GM18909 (cell line): ENCODE measurements around the gene SLC22A12.

ENCODE experiments used
- ATAC-seq: cut with Tn5 transposase; IDR thresholded peaks from one replicate; pipeline ENCODE4 v1.9.1; 2021; ENCODE audit warnings: mild to moderate bottlenecking; ENCODE audit not compliant: unreplicated experiment, poor library complexity

SLC22A12 gene

DNA sequence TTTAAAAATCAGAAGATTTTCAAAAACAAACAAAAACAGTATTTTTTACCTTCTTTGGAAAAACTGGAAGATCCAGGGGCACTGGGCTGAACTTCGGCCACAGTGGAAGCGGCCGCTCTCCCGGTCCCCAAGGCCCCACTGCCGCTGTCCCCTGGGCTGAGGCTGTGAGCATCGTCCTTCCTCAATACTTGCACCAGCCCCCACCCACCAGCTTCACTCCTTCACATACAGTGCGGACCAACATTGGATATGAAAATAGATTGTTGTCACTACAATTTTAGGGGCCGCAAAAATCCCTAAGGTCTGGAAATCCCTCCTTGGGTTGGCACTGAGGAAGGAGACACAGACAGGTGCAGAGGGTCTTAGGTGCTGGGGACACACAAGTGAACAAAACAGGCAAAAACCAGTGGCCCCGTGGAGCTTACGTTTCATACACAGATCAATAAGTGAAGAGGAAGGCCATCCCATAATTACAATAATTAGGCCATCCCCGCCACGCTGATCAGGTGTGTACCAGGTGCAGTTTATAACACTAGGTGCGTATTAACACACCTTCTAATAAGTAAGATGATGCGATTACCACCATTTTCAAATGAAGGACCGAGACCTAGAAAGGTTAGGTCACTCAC is 28.2 kb upstream of the SLC22A12 start:
- no peak for ATAC-seq

DNA sequence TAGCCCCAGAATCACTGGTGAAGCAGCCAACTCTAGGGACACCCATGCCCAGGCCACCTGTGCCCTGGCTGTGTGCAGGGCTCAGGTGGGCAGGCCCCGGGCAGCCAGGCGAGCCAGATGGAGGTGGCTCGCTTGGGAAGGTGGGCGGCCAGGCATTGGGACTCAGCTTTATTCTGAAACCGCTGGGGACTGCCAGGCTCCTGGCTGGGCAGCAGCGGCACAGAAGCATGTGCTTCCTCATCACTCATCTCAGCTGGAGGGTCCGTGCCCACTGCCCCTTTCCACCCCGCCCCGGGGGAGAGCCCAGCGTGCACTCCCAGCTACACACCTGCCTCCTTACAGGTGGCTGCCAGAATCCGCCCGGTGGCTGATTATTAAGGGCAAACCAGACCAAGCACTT is 27.1 kb upstream of the SLC22A12 start:
- no peak for ATAC-seq

DNA sequence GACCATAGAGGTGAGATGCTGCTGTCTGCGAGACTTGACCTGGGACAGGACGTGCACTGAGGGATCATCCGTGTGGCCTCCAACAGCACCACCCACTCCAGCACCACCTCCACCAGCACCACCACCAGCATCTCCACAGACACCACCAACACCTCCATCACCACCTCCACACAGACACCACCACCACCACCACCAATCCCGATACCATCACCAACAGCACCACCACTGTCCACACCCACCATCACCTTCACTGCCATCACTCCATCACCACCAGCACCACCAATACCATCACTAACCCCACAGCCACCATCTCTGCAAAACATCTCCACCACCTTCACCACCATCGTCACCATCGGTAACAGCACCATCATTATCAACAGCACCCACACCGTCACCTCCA is 26.6 kb upstream of the SLC22A12 start:
- no peak for ATAC-seq

DNA sequence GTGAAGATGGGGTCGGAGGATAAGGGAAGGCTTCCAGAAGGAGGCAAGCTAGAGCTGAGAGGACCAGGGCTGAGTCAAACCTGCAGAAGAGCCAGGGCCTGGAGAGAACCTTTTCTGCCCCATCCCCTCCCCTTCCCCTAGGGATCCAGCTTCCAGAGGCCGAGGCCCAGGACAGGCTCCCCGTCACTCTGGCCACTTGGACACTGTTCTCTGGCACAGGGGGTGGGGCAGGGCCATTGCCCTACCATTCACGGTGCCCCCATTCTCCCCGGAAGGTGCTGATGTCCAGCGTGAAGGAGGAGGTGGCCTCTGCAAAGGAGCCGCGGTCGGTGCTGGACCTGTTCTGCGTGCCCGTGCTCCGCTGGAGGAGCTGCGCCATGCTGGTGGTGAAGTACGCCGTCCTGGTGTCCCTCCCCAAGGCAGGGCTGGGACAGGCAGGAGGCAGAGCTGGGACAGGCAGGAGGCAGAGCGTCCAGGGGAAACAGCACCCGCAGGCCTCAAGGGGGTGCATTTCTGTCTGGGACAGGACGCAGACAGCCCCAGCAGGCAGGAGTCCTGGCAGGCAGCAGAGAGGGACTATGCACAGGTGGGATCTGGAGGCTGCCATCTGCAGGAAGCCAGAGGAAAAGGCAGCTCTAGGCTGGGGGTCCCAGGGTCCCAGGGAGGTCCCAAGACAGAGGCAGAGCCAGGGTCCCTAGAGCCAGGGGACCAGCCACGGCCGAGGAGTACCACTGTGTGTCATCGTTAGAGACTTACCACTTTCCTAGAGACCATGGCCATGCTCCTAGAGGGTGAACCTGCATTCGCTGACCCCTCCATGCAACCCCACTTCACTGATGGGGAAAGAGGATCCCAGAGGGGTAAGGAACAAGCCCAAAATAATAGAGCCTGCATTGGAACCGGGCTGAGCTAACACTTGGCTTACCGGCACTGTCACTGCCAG is 25.8 kb upstream of the SLC22A12 start:
- no peak for ATAC-seq

GRCh38 chr11:64566042-64566914 is 24.7 kb upstream of the SLC22A12 start:
- no peak for ATAC-seq

DNA sequence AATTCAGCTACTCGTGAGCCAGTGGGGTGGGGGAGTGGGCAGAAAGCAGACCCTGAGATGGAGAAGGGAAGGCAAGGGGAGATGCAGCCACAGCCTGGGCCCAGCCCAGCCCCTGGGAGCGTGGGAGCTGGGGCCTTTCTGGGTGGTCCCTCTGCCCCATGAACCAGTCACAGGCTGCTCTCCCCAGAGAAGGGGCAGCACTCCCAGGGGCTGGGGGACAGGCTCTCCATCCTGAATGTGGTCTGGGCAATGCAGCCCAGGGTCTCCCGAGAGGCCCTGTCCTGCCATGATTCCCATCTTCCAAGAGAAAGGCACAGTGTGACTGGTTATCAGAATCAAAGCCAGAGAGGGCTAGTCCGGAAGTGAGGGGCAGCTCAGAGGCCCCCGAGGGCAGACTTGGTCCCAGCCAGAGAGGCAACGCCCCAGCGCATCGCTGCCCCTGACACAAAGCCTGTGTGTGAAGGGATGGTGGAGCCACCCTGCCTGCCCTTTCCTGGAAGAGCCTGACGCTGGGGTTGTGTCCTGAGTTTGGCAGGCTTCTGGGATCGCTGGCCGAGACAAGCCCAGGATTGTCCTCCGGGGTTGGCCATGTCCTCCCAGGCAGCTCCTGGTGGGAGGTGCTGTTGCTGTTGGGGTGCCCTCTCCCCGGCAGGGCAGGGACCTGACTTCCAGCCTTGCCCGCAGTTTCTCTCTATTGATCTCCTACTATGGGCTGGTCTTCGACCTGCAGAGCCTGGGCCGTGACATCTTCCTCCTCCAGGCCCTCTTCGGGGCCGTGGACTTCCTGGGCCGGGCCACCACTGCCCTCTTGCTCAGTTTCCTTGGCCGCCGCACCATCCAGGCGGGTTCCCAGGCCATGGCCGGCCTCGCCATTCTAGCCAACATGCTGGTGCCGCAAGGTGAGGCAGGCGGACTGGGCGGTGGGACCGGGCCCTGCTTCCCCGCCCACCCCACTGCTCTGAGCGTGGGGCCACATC is 23.8 kb upstream of the SLC22A12 start:
- ATAC-seq: no peak

- ATAC-seq: no peak
Measured at GRCh38 chr11:64568041-64568571, 22.9 kb upstream of the SLC22A12 start.

DNA sequence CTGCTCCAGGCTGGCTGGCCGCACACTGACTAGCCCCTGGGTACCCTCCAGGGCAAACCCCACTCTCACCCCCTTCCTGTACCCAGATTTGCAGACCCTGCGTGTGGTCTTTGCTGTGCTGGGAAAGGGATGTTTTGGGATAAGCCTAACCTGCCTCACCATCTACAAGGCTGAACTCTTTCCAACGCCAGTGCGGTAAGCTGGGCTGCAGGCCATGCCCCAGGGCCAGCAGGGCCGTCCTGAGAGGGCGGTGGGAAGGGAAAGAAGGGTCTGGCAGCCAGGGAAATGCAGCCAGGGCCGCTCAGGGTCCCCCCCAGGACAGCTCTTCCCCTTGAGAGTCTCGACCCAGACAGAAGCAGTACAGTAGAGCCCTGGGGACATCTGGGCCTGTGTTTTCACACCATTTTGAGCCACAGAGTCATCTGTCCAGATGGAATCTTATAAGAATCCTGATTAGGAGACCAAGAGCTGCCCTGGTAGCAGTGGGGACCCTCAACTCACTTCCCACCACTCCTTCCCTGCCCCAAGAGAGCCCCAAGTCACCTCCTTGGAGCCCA is 22.4 kb upstream of the SLC22A12 start:
- no peak for ATAC-seq

- ATAC-seq: no peak
Measured at GRCh38 chr11:64569300-64569970, 21.6 kb upstream of the SLC22A12 start.

- ATAC-seq: no peak
Measured at GRCh38 chr11:64570341-64570740, 20.7 kb upstream of the SLC22A12 start.

- ATAC-seq: no peak
Measured at GRCh38 chr11:64571050-64571409, 20.0 kb upstream of the SLC22A12 start.

DNA sequence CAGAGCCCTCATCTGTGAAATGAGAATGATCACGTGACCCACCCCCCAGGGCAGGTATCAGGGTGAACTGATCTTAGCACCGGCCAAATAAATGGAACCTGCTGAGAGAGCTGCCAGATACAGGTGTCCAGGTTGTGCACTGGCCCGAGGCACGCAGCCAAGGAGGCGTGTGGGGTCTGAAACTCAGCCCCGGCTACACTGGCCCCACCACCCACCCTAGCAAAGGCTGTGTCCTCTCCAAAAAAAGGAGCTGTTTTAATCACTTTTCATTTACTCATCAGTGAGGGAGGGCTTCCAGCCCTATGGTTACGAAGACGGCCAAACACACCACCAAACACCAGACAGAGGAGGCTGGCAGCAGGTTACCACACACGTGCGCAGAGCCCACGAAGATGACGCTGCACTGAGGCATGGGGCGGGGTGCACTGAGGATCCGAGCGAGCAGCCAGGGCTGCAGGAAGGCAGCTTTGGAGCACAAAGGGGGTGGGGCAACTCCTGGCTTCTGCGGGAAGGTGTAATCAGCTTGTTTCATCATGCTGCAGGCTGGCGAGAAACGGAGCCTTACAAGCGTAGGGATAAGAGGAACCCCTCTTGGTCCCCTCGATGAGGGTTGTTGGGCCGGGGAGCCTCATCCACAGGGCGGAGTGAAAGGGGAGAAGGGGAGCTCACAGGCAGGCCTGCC is 19.5 kb upstream of the SLC22A12 start:
- ATAC-seq: no peak

DNA sequence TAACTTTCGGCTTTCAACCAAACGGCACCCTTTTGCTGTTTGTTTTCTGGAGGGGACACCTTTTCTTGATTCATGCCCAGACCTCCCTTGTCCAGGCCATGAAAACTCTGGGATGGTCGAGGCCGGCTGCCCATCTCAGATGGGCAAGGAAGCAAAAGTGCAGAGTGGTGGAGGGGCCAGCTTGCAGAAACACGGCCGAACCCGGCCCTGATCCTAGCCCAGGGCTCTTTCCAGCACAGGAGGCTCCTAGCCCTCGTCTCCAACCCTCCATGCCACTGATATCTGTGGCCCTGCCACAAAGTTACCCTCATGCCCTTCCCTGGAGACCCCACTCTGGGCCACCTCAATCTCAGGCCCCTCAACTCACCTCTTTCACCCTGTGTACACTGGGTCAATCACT is 18.9 kb upstream of the SLC22A12 start:
- no peak for ATAC-seq

DNA sequence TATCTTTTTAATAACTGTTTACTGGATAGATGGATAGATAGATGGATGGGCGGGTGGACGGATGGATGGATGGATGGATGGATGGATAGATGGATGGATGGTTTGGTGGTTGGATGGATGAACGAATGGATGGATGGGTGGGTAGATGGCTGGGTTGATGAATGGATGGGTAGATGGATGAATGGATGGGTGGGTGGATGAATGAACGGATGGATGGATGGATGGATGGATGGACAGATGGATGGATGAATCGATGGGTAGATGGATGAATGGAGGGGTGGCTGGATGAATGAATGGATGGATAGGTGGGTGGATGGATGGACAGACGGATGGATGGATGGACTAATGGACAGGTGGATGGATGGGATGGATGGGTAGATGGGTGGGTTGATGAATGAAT is 13.8 kb upstream of the SLC22A12 start:
- ATAC-seq: no peak

DNA sequence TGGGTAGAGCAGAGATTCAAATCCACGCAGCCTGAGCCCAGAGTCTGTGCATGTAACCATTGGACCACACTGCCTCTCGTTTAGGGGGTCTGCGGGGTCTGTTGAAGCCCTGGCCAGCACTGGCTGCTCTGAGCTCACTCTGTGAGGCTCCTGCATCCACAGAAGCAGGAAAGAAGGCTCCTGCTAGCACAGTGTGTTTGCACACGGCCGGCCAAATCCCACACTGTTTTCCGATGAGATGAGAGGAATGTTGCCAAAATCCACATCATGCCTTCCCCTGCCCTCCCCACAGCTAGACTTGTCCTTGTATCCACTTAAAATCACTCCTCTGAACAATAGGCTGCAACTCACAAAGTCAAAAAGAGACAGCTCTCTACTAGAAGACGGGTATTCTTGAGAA is 10.6 kb upstream of the SLC22A12 start:
- no peak for ATAC-seq

GRCh38 chr11:64581057-64581523 is 9.9 kb upstream of the SLC22A12 start:
- no peak for ATAC-seq

DNA sequence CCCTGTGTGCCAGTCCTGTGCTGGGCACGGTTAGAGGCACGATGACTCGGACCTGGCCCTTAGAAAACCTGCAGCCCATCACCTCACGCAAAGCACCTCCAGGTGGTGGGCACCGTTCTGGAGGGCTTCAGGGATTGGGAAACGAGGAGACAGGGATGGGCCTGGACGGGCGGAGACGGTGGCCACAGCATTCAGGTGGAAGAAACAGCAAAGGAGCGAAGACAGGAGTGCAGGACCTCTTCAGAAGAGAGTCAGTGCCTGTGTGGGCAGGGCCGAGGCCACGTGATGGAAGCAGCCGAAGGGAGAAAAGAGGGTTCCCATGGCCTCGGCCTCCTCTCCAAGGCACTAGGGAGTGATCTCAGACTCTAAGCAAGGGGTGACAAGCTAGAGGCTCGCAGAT is 8.1 kb upstream of the SLC22A12 start:
- no peak for ATAC-seq
